ENCODE data around the gene CCDC12.

DNA sequence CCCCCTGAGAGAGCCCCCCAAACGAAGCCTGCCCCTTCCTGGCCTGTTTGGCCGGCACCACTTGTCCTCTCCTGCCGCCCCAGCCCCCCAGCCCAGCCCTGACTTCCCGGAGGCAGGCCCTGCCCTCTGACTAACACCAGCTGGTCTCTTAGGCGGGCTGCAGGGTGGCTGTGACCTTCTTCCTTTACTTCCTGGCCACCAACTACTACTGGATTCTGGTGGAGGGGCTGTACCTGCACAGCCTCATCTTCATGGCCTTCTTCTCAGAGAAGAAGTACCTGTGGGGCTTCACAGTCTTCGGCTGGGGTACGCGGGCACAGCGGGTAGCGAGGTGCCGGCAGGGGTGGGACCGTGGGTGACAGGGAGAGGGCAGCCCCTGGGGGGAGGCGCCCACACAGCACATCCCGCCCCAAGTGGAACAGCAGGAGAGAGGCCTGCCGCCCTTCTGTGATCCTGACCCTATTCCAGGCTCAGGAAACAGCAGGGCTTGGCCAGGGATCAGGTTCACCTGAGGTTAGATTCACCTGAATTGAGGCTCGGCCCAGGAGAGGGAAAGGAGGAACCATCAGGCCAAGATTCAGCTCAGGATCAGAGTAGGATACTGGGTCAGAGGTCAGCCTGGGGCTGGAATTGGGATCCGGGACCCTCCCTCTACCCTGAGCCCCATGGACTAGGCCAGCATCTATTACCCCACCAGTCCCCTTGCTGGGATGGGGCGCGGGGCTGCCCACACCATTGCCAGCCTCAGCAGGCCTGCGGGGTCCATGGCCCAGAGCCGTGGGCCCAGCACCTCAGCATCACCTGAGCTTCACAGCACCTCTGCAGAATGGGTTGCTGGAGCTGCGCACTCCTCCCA lies 77.2 kb downstream of the CCDC12 start:
- TF ChIP-seq, protein P1, sequence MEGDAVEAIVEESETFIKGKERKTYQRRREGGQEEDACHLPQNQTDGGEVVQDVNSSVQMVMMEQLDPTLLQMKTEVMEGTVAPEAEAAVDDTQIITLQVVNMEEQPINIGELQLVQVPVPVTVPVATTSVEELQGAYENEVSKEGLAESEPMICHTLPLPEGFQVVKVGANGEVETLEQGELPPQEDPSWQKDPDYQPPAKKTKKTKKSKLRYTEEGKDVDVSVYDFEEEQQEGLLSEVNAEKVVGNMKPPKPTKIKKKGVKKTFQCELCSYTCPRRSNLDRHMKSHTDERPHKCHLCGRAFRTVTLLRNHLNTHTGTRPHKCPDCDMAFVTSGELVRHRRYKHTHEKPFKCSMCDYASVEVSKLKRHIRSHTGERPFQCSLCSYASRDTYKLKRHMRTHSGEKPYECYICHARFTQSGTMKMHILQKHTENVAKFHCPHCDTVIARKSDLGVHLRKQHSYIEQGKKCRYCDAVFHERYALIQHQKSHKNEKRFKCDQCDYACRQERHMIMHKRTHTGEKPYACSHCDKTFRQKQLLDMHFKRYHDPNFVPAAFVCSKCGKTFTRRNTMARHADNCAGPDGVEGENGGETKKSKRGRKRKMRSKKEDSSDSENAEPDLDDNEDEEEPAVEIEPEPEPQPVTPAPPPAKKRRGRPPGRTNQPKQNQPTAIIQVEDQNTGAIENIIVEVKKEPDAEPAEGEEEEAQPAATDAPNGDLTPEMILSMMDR (IDR thresholded peaks at IDR 0.05) = no peak
- no peak for TF ChIP-seq POLR2A (IDR thresholded peaks at IDR 0.05)
